OCI-M1 (cell line): Measurements from ENCODE around the gene SLC13A3.

Source experiments
- DNase-seq: peaks from one replicate; lab custom pipeline; 2025; lab: John Stamatoyannopoulos, UW

SLC13A3 gene

DNA sequence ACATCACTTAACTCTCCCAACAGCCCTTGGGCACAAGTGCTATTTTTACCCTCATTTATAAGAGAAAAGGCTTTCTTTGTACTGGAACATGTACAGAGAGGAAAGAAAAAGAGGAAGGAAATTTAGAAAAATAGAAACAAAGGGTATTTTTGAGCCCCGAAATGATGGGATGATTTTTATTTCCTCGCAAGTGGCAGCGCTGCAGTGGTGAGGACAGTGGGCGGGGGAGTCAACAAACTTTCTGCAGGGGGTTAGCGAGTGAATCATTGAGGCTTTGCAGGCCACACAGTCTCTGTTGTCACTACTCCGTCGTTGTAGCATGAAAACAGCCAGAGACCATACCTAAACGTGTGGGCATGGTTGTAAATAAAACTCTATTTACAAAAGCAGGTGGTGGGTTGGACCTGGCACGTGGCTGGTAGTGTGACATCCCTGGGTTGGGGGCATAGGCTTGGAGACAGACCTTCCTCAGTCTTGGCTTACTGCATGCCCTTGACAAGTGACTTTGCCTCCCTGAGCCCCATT is 75.3 kb downstream of the SLC13A3 start:
- DNase-seq, result no peak

DNA sequence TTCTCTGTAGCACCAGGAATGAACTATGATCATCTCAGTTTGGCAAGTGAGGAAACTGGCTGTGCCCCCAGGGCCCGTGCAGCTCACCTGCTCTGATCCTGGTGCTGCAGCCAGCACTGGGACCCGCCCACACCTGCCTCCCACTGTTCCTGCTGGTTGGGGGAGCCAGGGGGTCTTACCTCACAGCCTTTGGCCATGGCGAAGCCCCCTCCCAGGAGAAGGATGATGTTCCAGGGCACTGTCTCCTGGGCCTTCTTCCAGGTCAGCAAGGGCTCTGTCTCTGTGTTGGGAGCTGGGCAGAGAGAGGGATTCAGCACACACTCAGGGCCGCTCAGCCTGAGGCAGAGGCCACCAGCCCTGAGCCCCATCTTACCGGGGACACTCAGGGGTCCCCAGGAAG is 75.9 kb downstream of the SLC13A3 start:
- DNase-seq, result no peak

DNA sequence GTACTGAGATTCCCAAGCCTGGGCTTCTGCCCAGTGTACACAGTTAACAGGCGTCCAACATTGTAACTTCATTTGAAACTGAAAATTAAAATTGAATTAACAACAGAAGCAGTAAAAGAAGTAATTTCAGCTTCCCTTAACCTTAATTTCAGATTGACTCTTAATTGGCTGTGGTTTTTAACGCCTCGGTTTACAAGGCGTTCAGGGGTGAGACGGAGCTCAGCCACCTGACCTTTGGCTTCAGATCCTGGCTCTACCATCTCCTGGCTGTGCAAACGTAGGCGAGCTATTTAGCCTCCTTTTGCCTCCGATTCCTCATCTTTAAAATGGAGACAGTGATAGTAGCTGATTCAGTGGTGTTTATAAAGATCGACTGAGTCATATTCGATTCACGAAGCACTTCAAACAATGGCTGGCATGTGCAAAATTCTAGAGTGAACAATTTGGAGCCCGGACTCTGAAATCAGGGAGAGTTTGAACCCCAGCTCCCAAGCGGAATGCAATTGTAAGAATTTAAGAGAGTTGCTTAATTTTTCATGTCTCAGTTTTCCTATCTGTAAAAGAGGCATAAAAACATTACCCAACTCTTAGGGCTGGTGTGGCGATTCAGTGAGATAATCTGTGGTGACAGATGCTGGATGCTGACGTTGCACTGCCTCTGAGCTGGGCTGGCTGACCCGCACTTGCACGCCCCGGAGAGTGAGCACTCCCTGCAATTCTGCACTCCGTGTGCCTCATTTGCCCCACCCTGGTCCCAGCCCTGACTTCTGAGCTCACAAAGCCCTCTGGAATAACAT is 77.3 kb downstream of the SLC13A3 start:
- DNase-seq, result no peak

DNA sequence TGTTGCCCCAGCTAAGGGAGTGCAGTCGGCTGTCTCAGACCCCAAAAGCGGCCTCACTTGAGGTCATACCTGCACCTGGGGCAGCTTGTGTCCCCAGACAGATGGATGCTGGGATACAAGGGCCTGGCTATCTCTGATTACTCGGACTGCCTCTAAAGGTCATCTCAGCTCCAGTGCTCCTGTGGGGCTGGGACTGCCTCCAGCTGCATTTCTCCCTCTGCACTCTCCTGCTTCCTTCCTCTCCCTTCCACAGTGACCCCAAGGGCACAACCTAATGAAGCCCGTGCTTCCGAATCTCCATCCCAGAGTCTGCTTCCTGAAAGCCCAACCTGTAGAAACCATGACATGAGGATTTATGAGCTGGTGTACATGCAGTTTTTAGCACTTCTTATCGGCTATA is 78.0 kb downstream of the SLC13A3 start:
- no peak for DNase-seq

DNA sequence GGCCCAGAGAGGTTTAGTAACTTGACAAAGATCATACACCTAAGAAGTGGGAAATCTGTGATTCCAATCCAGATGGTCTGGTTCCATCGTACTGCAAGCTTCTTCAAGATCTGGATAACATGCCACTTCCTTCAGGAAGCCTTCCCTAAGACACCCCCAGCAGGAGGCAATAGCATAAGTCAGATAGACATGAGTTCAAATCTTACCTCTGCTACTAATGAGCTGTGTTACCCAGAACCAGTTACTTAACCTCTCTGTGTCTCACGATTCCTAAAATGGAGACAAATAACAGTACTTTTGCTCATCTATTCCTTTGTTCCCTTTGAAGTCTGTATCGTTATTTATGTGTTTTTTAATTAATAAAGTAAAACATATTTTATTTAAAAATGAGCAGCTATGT is 78.5 kb downstream of the SLC13A3 start:
- DNase-seq, result no peak

DNA sequence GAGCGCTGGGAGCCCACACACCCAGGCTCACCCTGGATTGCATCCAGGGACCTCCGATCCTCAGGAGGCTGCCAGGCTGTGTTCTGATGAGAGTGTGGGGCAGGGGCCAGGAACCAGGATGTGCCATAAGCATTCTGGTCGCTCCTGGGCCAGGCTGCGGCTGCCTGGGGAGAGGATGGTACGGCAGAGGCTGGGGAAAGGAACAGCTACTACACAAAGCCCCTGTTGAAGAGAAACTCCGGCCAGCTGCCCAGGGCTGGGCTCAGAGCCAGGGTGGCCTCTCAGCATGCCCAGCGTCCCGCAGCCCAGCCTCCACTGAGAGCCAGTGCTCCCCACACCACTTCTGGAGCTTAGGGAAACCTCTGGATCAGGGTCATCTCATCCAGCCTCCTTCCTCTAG is 79.1 kb downstream of the SLC13A3 start:
- DNase-seq, result no peak

DNA sequence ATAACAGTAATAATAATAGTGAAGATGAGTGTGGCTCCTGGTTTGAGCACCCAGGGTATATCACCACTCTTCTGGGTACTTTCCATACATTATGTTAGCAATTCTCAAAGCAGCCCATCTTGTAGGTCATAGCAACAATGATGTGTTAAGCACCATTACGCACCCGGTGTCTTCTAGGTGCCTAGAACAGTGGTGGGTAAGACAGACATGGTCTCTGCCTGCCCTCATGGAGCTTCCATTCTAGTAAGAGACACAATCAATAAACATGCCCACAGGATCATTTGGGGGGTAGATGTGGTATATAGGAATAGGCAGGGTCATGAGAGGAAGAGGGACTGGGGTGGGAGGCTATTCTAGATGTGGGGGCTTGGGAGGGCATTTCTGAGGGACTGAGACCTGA is 79.8 kb downstream of the SLC13A3 start:
- no peak for DNase-seq

DNA sequence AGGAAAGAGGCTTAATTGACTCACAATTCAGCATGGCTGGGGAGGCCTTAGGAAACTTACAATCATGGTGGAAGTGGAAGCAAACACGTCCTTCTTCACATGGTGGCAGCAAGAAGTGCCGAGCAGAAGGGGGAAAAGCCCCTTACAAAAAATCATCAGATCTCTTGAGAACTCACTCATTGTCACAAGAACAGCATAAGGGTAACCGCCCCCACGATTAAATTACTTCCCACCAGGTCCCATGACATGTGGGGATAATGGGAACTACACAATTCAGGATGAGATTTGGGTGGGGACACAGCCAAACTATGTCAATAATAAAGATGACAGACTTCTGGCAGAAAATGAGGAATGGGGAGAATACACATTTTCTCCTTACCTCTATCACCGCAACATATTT is 80.3 kb downstream of the SLC13A3 start:
- DNase-seq, result no peak

DNA sequence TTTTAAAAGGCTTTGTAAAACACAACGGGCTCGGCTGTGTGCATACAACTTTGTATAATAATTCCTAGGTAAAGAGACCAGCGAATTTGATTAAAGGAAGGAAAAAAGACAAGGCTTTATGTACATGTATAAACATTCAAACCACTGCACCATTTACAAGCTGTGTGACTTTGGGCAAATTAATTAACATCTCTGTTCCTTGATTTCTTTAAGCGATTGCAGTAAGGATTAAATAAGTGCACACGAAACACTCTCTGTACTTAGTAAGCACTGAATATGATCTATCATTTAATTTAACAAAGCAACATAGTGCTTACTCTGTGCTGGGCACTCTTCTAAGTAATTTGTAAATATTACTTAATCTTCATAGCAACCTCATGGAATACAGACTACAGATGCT is 81.3 kb downstream of the SLC13A3 start:
- DNase-seq, result no peak

DNA sequence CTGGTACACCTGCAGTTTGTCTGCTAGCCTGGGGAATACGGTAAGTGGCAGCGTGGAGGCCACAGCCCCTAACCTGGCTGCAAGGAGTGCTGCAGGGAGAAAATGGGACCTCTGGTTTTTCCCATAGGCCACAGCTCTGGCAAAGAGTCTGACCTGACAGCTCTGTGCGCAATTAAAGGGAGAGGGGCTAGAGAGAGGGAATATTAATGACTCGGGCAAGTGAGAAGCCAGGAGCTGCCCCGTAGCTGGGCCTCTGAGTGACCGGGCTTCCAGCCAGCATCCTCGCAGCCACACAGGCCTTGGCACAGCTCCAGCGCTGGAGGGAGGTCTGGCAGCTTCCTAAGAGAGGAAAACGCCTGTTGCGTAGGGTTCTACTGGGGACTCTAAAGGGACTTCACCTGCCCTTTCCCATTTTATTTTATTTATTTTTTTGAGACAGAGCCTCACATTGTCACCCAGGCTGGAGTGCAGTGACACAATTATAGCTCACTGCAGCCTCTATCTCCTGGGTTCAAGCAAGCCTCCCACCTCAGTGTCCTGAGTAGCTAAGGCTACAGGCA is 82.6 kb downstream of the SLC13A3 start:
- peak; percentile 23 for DNase-seq

DNA sequence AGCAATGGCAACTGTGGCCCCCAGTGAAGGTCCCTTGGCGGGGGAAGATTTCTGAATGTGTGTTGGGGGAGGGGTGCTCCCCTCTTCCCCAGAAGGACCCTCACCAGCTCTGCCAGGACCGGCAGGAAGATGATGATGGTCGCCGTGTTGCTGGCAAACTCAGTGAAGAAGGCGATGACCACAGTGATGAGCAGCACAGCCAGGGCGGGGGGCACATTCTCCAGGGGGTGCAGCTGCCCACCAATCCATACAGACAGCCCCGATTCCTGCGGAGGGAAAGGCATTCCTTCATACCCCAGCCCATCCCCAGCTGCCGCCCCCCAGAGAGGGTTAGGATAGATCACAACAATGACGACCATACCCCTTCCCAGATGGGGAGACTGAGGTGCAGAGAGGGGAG is 85.1 kb downstream of the SLC13A3 start:
- no peak for DNase-seq

DNA sequence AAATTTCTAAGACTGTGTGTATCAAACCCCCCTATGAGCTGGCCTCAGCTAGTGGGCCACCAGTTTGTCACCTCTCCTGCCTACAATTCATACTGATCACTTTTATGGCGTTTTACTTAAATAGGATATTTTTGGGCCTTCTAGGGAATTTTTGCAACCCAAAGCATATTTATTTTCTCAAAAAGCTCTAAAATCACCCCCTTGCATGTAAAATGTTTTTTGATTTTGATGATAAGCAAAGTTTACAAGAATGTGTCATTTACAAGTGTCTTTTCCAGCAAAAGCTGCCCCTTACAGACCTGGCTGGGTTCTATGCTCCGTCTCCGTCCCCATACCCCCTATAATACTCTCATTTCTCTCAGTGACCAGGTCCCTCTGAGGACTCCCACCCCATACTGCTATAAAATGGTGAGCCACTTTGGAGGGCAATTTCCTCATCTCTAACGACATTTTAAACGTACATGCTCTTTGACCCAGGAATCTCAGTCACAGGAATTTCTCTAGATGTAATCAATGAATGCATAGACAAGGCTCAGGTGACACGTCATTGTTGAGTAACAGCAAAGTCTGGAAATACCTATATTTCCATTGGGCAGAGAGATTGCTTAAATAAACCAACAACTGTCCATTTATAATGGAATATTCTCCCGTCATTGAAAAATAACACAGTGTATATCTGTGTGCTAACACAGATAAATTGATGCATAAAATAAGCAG is 86.9 kb downstream of the SLC13A3 start:
- DNase-seq, result no peak

DNA sequence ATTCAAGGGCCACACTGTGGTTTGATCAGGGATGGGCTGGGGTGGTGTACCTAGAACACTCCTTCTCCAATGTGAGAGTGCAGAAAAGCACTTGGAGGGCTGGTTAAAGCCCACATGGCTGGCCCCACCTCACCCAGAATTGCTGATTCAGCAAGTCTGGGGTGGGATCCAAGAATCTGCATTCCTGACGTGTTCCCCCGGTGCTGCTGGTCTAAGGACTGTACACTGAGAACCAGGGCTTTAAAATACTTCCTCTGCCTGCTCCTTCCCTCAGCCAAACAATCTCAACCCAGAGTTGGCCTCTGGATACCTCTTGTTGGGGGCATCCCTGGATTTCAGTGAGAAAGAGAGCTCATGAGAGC is 87.4 kb downstream of the SLC13A3 start:
- peak; percentile 20 for DNase-seq

DNA sequence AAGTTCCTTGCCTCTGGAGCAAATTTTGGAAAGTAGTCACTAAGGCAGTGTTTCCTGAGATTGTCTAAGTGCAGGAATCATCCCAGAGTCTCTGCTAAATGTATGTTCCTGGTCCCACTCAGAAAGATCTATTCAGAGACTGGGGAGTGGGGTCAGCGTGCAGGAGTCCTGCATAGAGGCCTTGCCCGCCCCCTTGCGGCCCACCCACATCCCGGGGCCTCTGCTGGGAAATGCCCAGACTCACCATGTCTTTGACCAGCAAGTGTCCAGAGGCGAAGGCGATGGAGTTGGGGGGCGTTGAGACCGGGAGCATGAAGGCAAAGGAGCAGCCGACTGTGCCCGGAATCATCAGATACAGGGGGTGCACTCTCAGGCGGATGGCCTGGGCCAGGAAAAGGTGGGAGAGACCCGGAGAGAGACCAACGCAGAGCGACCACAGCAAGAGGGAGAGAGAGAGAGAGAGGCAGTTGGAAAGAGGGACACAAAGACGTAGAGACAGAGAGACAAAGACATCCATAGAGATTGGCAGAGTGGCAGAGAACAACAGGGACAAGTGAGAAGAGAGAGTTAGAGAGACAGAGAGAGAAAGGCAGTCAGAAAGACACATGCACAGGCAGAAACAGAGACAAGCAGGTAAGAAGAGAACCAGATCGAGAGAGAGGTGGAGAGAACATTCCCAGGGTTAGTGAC is 87.9 kb downstream of the SLC13A3 start:
- DNase-seq, result no peak

DNA sequence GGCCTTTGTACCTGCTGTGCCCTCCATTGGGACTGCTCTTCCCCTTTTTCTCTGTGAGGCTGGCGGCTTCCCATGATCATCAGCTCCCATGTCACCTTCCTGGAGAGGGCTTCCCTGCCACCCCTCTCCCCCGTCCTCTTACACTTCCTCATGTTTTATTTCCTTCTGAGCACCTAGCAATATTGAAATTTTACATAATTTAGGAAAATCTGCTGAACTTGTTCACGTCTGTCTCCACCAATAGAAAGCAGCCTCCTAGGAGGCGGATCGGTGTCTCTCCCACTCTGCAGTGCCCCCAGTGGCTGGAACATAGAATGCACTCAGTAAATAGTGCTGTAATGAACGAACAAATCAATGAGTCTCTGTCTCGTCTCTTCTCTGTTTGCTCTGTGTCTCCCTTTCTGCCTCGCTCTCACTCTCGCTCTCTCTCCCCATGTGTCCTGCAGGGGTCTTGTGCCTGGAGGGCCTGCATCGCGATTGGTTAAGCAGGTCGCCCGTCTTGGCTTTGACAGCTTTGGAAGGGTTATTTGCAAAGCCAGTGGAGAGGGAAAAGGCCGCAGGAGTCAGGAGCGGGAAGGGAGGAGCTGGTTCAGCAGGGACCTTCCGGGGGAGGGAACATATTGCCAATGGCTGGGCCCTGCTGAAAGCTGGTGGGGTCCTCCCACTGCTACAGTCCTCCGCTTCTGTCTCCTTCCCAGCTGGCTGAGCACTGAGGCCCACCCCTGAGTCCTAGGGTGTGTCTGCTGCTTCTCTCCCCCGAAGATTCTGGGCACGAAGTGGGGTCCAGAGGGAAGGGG is 88.7 kb downstream of the SLC13A3 start:
- peak; percentile 85 for DNase-seq

DNA sequence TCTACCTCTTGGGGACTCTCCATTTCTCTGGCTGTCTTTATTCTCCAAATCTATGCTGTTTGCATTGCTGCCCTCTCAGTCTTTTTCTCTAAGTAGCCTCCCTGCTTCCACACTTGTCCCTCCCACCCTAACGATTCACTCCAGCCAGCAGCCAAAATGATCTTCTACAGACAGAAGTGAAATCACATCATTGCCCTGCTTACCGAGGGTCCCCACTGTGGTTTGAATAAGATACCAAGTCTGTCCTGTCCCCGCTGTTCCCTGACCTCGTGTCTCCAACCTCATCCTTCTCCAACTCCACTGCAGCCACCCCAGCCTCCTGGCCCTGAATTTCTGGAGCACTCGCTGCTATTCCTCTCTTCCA is 89.3 kb downstream of the SLC13A3 start:
- no peak for DNase-seq

DNA sequence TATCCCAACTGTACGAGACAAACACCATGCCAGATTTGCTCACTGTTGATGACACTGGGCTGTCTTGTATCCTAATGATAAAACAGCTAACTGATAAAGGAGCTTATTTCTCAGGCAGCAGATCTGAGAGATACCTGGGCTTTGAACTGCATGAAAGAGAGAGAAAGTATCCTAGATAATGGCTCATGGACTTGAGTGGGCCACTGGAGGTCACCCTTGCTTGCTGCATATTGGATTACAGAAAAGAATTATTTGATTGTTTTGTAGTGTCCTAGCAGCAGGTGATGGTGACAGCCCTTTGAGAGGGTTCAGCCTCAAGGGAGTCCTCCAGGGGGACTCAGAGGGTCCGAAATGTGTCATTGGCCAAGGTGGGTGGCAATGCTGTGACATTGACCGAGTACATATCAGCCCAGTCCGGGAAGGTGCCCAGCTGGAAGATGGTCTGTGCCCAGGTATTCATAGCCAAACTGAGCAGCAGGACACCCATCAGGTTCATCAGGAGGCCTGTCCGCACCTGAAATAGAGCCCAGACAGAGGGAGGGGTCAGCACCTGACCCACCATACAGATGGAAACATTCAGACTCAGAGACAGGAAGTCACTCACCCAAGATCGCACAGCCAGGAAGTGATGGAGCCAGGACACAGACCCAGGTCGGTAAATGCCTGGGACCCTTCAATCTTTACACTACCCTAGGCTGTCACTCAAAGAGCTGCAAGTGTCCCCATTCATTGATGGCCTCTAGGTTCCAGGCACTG is 91.4 kb downstream of the SLC13A3 start:
- no peak for DNase-seq

DNA sequence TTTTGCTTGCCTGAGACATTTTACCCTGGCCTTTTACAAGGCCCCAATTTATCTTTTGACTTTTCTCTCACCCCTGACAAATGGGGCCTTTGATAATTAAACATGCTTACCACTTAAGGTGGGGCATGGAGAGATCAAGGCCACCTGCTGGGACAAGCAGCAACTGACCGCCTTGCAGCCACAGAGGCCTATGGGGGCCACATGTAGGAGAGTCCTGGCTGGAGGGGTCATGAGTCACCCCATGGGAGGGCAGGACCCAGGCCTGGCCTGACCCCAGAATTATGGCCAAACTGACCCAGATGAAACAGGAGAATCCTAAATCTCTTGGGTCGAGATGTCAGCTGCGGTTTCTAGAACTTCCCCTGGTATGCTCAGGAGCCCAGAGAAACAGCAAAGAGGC is 92.3 kb downstream of the SLC13A3 start:
- no peak for DNase-seq

DNA sequence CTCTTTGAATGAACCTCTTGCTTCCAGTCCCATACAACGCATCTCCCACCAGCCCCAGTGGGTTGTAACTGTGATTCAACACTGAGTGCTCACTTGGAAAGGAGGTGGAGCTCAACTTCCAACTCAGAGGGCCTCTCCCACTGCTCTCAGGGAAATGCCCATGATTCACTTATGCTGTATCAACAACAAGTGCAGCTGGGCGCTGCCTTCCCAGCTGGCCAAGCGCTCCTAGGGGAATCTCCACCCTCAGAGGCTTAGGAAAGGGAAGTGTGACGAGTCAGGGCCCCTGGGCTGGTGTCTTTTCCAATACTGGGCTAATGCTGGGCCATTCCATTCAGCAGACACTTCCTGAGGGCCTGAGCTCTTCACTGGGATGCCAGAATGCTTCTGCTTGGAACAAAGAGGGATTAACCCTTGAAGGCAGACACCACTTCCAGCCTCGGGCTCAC is 92.7 kb downstream of the SLC13A3 start:
- no peak for DNase-seq

DNA sequence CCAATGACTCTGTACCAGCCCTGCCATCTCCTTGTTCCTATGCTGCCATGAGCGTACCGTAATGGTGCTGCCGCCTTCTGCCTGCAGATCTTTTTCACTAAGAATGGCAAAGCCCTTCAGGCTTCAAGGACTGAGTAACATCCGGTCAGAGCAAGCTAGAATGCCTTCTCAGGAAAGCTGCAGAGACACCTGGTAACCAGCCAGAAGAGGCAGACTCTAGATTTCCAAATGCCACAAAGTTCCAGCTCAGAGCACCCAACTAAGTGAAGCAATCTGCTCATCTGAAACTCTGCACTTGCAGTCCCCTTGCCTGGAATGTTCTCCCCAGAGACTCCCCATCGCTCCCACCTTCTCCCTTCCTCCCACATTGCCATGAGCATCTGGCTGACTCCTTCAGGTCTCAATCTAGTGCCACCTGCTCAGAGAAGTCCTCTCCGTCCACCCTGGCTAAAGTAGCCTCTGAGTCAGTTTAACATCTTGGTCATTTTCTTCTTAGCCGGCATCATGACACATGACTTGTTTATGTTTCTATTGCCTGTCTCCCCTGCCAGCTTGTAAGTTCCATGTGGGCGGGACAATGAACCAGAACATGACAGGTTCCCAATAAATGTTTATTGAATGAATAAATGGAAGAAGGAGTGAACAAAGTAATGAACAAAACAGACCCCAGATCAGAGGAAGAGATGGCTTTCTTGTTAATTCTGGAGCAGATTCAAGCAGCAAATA is 93.9 kb downstream of the SLC13A3 start:
- DNase-seq, result no peak
